GM12801 (cell line): ENCODE measurements around the gene PTPRD.

Source experiments
- TF ChIP-seq, protein P1 (sequence below): IDR thresholded peaks from one replicate; pipeline ENCODE4 v1.5.1; 2011; ENCODE audit warnings: control low read depth; ENCODE audit not compliant: insufficient read length; ENCODE audit errors: extremely low read depth

The PTPRD gene

DNA sequence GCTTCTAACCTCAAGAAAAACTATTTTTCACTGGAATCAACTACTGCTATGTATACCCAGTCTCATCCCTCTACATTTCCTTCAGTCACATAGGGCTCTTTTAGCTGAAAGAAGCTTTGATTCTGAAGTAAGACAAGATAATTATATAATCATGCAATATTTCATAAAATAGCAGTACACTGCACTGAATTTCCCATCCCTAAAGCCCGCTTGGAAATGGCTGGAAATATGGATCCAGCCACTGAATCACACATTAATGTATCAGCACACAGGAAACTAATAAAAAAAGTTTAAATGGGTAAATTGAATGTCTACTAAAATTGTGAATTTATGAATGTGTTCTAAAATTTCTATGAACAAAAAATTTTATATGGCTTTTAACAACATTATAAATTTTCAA, 808.7 kb downstream of the PTPRD start:
- TF ChIP-seq, protein P1, sequence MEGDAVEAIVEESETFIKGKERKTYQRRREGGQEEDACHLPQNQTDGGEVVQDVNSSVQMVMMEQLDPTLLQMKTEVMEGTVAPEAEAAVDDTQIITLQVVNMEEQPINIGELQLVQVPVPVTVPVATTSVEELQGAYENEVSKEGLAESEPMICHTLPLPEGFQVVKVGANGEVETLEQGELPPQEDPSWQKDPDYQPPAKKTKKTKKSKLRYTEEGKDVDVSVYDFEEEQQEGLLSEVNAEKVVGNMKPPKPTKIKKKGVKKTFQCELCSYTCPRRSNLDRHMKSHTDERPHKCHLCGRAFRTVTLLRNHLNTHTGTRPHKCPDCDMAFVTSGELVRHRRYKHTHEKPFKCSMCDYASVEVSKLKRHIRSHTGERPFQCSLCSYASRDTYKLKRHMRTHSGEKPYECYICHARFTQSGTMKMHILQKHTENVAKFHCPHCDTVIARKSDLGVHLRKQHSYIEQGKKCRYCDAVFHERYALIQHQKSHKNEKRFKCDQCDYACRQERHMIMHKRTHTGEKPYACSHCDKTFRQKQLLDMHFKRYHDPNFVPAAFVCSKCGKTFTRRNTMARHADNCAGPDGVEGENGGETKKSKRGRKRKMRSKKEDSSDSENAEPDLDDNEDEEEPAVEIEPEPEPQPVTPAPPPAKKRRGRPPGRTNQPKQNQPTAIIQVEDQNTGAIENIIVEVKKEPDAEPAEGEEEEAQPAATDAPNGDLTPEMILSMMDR = no peak

DNA sequence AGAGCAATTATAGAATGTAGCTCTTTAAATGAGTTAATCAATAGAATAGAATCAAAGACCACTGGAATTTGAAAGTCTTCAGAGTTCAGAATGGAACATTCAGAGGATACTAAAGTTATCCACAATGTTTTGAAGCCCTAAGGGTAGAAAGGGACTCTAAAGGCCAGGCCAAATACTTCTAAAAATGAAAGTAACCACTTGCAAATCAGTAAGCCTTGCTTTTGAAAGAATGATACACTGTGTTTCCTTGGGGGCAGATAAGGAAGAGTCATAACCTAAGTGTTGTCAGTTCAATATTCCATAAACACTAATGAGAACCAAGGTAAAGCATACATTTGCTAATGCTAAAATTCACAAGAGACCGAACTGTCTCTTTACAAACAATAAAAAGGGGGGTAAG, 813.5 kb downstream of the PTPRD start:
- TF ChIP-seq, protein P1 = no peak

DNA sequence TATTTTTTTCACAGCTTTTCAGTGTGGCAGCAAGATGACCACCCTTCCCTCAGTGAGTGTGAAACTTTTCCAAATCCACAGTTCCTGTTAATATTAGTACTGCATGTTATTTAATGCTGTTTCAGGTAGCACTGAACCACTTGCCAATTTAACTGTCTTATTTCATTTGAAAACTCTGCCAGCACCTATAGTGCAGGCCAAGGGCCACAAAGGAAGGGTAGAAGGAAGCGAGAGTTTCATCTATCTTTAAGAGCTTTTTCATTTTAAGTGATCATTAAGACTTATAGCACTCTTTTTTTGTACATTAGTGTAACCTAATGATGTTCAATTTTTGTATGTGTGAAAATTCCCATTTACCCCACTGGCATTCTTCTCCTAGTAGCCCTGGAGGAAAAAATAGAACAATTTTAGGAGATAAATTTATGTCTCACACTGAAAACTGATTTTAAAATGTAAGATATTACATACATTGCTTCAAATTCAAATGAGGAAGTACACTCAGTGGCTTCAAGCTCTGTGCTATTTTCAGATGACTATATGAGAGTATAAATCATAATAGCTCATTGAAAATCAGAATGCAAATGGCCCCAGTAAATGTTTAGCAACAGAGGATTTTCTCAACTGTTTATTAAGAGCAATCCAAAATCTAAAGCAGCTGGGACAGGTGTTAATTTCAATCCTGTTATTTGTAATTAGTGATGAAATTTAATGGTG, 820.5 kb downstream of the PTPRD start:
- TF ChIP-seq, protein P1 = no peak

DNA sequence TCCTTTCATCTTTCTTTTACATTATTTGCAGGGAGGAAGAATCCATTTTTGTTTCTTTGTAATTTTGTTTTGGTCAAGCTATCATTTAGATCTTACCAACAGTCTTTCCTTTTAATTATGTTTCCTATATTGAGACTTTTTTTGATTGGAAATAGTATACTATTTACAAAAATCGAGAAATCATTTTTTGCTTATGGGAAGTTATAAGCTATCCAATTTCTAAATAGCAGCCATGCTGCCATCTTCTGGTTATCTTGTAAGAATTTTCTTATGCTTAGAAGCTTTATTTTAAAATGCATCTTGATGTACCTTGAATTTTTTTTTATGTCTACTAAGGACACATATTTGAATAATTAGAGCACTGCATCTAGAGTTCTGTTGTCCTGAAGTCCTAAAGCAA, 821.2 kb downstream of the PTPRD start:
- TF ChIP-seq, protein P1 = no peak

DNA sequence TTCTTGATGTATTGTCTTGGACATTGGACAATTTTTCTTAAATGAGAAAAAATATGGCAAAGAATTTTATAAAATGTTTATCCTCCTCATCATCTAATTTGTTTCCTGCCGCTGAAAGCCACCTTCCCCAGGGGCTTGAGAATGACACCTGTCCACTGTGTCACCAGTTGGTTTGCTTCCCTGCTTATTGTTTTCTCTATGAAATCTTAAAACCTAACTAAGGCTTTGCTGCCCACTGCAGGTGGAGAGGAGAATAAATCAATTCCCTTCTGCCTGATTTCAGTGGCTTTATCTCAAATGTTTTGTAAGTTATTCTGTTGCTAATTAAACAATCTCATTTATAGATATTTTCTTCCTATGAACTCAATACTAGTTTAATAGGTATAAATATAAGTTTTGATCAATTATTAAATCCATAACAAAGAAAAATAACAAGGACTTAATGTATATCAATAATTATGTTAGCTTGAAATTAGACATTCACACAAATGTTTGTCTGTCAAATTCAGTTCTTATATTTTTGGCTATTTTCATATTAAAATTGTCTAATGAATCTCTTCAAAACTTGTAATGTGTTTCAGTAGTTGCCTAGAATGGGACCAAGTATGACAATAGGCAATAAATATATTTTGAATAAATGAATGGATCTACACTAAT, 822.5 kb downstream of the PTPRD start:
- TF ChIP-seq, protein P1 = peak; percentile 61

DNA sequence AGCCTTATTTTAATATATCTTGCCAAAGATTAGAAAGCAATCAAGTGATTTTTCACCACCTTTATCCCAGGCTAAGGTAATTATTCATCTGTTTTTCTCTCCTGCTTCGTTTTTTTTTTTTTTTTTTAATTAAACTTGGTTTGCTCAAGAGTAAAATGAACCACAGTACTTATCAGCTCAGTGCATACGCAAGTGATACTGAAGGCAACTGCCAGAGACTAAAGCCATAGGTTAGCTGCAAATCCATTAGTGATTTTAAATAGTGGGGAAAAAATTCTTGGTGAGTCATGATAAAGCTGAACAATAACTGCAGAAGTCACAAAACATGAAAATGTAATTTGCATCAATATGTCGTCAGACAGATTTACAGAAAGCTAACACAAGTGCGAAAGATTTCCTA, 829.1 kb downstream of the PTPRD start:
- TF ChIP-seq, protein P1 = no peak

DNA sequence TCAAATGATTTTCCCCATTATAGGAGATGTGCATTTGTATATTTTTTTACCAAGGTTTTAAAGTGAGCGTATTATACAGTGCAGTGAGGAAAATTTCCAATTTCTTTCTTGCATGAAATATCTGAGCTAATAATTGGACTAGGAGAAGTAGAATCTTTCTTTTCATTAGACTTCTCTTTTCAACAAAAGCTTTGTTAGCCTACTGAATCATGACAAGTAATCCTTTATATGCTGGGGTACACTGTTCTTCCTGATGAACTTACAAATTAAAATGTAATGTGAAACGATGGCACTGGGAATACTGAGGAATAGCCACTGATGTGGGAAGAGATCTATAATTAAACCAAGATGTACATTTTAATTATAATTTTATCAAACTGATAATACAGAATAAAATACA, 829.6 kb downstream of the PTPRD start:
- TF ChIP-seq, protein P1 = no peak
